ENCODE results near the gene DOCK9. TPM values are rescaled to one million over a fixed set of nuclear protein-coding genes. Genes with fewer than 3 reads are reported as not detected.

The DOCK9 gene
- total and polyA plus RNA-seq, 8 donors = 98.3 to 158 (median 109) TPM

GRCh38 chr13:98966019-98966418 is 11.8 kb downstream of the DOCK9 start:
- Histone ChIP-seq H3K27me3 (no peaks in the 10 kb centered on the region), H3K4me3 (no peak overlapping the region), H3K4me1 (peaks cover 0 to 32% of the 10 kb centered on the region in 2 donors), H3K9me3 (no peaks in the 10 kb centered on the region), H3K36me3 (no peaks in the 10 kb centered on the region), H3K27ac (no peak overlapping the region)
- no peak for DNase-seq
- intact Hi-C loops (cut with DNase I) = no loop called here
- ATAC-seq = no peak
- TF ChIP-seq, protein P1, sequence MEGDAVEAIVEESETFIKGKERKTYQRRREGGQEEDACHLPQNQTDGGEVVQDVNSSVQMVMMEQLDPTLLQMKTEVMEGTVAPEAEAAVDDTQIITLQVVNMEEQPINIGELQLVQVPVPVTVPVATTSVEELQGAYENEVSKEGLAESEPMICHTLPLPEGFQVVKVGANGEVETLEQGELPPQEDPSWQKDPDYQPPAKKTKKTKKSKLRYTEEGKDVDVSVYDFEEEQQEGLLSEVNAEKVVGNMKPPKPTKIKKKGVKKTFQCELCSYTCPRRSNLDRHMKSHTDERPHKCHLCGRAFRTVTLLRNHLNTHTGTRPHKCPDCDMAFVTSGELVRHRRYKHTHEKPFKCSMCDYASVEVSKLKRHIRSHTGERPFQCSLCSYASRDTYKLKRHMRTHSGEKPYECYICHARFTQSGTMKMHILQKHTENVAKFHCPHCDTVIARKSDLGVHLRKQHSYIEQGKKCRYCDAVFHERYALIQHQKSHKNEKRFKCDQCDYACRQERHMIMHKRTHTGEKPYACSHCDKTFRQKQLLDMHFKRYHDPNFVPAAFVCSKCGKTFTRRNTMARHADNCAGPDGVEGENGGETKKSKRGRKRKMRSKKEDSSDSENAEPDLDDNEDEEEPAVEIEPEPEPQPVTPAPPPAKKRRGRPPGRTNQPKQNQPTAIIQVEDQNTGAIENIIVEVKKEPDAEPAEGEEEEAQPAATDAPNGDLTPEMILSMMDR (IDR thresholded peaks at IDR 0.05) = no peak

- intact Hi-C loops (cut with DNase I) = no loop called here
These were observed 12.5 kb downstream of the DOCK9 start for GRCh38 chr13:98965325-98965724.

GRCh38 chr13:98963917-98964316 is 13.9 kb downstream of the DOCK9 start:
- Histone ChIP-seq H3K36me3 (no peaks in the 10 kb centered on the region), H3K27ac (no peak overlapping the region), H3K4me1 (peaks cover 0 to 28% of the 10 kb centered on the region in 2 donors), H3K9me3 (no peaks in the 10 kb centered on the region), H3K27me3 (no peaks in the 10 kb centered on the region), H3K4me3 (no peak overlapping the region)
- no peak for ATAC-seq
- intact Hi-C loops (cut with DNase I) = no loop called here
- no peak for DNase-seq
- TF ChIP-seq, protein P1 (IDR thresholded peaks at IDR 0.05) = no peak

More at GRCh38 chr13:98965325-98965724, 12.5 kb downstream of the DOCK9 start:
- ATAC-seq (no peak), DNase-seq (no peak)
- Histone ChIP-seq H3K4me3 (no peak overlapping the region), H3K27ac (no peak overlapping the region), H3K9me3 (no peaks in the 10 kb centered on the region), H3K36me3 (no peaks in the 10 kb centered on the region), H3K27me3 (no peaks in the 10 kb centered on the region), H3K4me1 (peaks cover 0 to 25% of the 10 kb centered on the region in 2 donors)
- TF ChIP-seq, protein P1 (IDR thresholded peaks at IDR 0.05) = no peak

- Histone ChIP-seq H3K4me3 (no peak overlapping the region), H3K9me3 (no peaks in the 10 kb centered on the region), H3K36me3 (no peaks in the 10 kb centered on the region), H3K27ac (no peak overlapping the region), H3K27me3 (no peaks in the 10 kb centered on the region), H3K4me1 (peaks cover 0 to 29% of the 10 kb centered on the region in 2 donors)
- ATAC-seq (no peak), DNase-seq (peak in 1 of 4 donors; percentile 37)
- TF ChIP-seq, protein P1 (IDR thresholded peaks at IDR 0.05) = no peak
- intact Hi-C loops (cut with DNase I) = no loop called here
These were observed 14.8 kb downstream of the DOCK9 start for GRCh38 chr13:98962901-98963590.

- peak in 1 of 4 donors; percentile 31 for DNase-seq
- no peaks in the 10 kb centered on the region for H3K9me3 ChIP-seq
- H3K27ac ChIP-seq = peak overlapping the region in 1 of 2 donors; percentile 38
- peaks cover 0 to 29% of the 10 kb centered on the region in 2 donors for H3K4me1 ChIP-seq
- intact Hi-C loops (cut with DNase I) = no loop called here
- no peak for ATAC-seq
- no peaks in the 10 kb centered on the region for H3K36me3 ChIP-seq
- H3K27me3 ChIP-seq = no peaks in the 10 kb centered on the region
- no peak overlapping the region for H3K4me3 ChIP-seq
- TF ChIP-seq, protein P1 (IDR thresholded peaks at IDR 0.05) = no peak
These were observed 16.3 kb downstream of the DOCK9 start for GRCh38 chr13:98961503-98962105.
